Breast epithelium (tissue), 3 donors: Measurements from ENCODE around the gene HLA-B.

Experiments
- POLR2A ChIP-seq: fragments of 450-650 bp; IDR thresholded peaks from one replicate; pipeline ENCODE4 v1.6.1; 2016; ENCODE audit warnings: antibody characterized with exemption, mild to moderate bottlenecking, moderate library complexity
- TF ChIP-seq, protein P1 (sequence below), 3 donors: fragments of 450-650 bp; IDR thresholded peaks; one replicate each; pipeline ENCODE4 v1.5.1; 2016 to 2017; ENCODE audit warnings: antibody characterized with exemption in 3 of 3, mild to moderate bottlenecking in 3 of 3, moderate library complexity in 3 of 3

DNA sequence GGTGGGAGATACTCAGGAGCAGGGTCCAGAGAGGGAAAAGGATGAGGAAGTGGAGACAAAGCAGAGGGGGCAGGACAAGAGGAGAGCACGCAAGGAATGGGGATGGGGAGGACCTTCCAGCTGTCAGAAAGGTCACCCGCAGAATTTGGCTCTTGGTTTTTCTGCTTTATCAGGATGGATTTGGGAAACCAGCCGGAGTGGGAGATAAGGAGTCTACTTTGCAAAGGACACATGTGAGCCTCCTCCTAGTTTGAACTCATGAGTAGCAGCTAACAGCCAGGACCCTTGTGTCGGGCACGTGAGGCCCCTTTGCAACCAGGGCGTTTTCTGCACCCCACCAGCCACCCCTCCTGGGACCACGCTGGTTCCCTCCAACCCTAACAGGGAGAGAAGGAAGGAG lies 38.9 kb upstream of the HLA-B start:
- TF ChIP-seq, protein P1, sequence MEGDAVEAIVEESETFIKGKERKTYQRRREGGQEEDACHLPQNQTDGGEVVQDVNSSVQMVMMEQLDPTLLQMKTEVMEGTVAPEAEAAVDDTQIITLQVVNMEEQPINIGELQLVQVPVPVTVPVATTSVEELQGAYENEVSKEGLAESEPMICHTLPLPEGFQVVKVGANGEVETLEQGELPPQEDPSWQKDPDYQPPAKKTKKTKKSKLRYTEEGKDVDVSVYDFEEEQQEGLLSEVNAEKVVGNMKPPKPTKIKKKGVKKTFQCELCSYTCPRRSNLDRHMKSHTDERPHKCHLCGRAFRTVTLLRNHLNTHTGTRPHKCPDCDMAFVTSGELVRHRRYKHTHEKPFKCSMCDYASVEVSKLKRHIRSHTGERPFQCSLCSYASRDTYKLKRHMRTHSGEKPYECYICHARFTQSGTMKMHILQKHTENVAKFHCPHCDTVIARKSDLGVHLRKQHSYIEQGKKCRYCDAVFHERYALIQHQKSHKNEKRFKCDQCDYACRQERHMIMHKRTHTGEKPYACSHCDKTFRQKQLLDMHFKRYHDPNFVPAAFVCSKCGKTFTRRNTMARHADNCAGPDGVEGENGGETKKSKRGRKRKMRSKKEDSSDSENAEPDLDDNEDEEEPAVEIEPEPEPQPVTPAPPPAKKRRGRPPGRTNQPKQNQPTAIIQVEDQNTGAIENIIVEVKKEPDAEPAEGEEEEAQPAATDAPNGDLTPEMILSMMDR (IDR thresholded peaks at IDR 0.05): no peak
- TF ChIP-seq POLR2A: no peak
